ENCODE measurements around the gene RNF168. TPM values are rescaled to one million over a fixed set of nuclear protein-coding genes. Genes with fewer than 3 reads are reported as not detected.
"Not testable (repeated sequence)": the region's sequence is repeated elsewhere in the genome, so short reads cannot be mapped to it uniquely, and the experiment has no call there.

Gene RNF168
- total RNA-seq, 4 donors from 2014 or later = 14.7 to 21.3 (median 17.9) TPM

DNA sequence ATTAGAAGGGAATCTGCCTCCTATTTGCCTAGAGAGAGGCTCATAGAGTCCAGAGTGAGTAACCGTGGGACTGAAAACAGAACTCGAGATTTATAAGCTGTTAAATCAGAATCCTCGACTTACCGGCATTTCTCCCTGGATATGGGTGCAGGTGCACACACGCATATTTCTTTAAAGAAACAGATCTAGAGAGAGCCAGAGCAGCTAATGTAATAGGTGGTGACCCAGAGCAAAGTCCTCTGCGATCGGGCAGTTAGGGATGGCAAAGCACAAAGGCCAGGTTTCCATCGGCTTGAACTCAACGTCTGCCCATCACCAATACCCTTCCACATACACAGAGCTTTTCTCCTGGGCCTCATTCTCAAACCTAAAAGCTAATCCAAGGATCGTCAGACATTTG, 13.8 kb downstream of the RNF168 start:
- H3K27ac ChIP-seq = no peak overlapping the region
- H3K27me3 ChIP-seq = no peaks in the 10 kb centered on the region
- TF ChIP-seq, protein P1, sequence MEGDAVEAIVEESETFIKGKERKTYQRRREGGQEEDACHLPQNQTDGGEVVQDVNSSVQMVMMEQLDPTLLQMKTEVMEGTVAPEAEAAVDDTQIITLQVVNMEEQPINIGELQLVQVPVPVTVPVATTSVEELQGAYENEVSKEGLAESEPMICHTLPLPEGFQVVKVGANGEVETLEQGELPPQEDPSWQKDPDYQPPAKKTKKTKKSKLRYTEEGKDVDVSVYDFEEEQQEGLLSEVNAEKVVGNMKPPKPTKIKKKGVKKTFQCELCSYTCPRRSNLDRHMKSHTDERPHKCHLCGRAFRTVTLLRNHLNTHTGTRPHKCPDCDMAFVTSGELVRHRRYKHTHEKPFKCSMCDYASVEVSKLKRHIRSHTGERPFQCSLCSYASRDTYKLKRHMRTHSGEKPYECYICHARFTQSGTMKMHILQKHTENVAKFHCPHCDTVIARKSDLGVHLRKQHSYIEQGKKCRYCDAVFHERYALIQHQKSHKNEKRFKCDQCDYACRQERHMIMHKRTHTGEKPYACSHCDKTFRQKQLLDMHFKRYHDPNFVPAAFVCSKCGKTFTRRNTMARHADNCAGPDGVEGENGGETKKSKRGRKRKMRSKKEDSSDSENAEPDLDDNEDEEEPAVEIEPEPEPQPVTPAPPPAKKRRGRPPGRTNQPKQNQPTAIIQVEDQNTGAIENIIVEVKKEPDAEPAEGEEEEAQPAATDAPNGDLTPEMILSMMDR (IDR thresholded peaks at IDR 0.05) = no peak
- TF ChIP-seq POLR2A (IDR thresholded peaks at IDR 0.05) = no peak
- no peak for DNase-seq
- peaks cover 17% of the 10 kb centered on the region in 2 donors for H3K36me3 ChIP-seq
- WGBS, 2 donors = 92% methylated on average over 10 of the region's 10 CpGs
- intact Hi-C loops (cut with DNase I) = no loop called here
- no peak overlapping the region for H3K4me3 ChIP-seq (replicated peaks in 1 of 3)
- H3K9me3 ChIP-seq = no peaks in the 10 kb centered on the region
- no peaks in the 10 kb centered on the region for H3K4me1 ChIP-seq

DNA sequence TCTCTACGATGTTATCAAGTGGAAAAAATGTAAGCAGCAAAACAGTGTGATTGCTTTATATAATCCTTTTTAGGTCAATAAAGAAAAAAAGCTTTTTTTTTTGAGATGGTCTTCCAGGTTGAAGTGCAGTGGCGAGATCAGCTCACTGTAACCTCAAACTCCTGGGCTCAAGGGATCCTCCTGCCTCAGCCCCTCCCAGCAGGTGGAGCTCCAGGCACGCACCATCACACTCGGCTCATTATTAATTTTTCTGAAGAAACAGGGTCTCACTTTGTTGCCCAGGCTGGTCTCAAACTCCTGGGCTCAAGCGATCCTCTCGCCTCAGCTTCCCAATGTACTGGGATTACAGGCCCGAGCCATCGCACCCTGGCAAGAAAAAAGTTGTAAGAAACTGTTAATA, 17.3 kb downstream of the RNF168 start:
- H3K36me3 ChIP-seq = peaks cover 26 to 34% of the 10 kb centered on the region in 2 donors
- intact Hi-C loops (cut with DNase I) = no loop called here

DNA sequence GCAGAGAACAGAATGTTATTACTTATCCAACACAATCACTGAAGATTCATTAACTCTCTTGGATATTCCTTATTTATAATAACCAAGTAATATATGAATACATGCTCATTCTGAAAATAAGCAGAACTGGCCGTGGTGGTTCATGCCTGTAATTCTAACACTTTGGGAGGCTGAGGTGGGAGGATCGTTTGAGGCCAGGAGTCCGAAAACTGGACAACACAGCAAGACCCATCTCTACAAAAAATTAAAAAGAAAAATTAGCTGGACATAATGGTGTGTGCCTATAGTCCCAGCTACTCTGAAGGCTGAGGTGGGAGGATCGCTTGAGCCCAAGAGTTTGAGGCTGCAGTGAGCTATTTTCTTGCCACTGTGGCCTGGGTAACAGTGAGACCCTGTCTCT, 25.9 kb downstream of the RNF168 start:
- Histone ChIP-seq H3K4me1 (no peaks in the 10 kb centered on the region), H3K27ac (no peak overlapping the region), H3K36me3 (peaks cover 13 to 35% of the 10 kb centered on the region in 2 donors), H3K4me3 (replicated peaks in 1 of 3) (no peak overlapping the region), H3K27me3 (no peaks in the 10 kb centered on the region), H3K9me3 (no peaks in the 10 kb centered on the region)
- no peak for DNase-seq
- TF ChIP-seq POLR2A (IDR thresholded peaks at IDR 0.05) = no peak
- TF ChIP-seq, protein P1 (IDR thresholded peaks at IDR 0.05) = no peak
- 94 to 97% methylated on average over 4 of the region's 4 CpGs for WGBS, 2 donors
- intact Hi-C loops (cut with DNase I) = no loop called here

More for the DNA sequence above, 17.3 kb downstream of the RNF168 start:
- no peak for TF ChIP-seq POLR2A (IDR thresholded peaks at IDR 0.05)
- TF ChIP-seq, protein P1 (IDR thresholded peaks at IDR 0.05) = no peak
- 91 to 92% methylated on average over 8 of the region's 8 CpGs for WGBS, 2 donors
- Histone ChIP-seq H3K9me3 (no peaks in the 10 kb centered on the region), H3K4me1 (no peaks in the 10 kb centered on the region), H3K4me3 (replicated peaks in 1 of 3) (no peak overlapping the region), H3K27me3 (no peaks in the 10 kb centered on the region), H3K27ac (no peak overlapping the region)
- no peak for DNase-seq

DNA sequence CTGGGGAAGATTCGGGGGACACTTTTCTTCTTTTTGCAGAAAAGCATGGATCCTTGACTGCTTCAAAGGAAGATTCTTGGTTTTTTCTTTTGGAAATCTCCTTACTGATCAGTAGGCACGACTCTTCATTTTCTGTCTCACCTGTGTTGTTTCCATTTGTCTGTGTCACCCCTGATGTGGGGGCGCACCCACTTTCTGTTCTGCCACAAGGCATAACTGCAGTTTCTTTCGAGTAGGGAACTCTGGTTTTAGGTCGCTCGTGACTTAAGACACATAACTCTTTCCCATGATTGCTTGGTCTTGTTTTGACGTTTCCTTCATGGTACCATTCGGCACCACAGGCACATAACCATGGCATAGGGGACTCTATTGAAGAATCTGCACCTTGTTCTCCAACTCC, 31.3 kb downstream of the RNF168 start:
- intact Hi-C loops (cut with DNase I) = no loop called here
- WGBS, 2 donors = 94 to 95% methylated on average over 8 of the region's 8 CpGs

DNA sequence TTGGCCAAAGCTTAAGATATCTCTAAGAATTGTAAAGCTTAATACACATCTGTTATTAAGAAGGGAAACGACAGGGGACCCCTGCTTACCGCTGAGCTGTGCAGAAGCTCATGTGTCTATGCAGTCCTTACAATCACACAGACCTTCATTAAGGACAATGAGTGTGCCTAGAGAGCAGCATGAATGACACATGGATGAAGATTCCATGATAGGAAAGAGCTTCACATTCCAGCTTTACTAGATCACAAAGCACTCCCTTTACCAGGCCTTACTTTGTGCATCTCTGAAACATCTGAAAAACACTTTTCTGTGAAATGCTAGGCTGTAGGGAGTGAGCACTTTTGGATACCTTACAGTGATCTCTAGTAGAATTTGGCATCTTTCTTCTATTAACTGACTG, 32.0 kb downstream of the RNF168 start:
- Histone ChIP-seq H3K4me1 (no peaks in the 10 kb centered on the region), H3K9me3 (no peaks in the 10 kb centered on the region), H3K27me3 (no peaks in the 10 kb centered on the region), H3K36me3 (peaks cover 21 to 27% of the 10 kb centered on the region in 2 donors), H3K27ac (no peak overlapping the region), H3K4me3 (replicated peaks in 1 of 3) (no peak overlapping the region)
- WGBS, 2 donors = 82 to 95% methylated on average over 2 of the region's 2 CpGs
- no peak for DNase-seq
- TF ChIP-seq POLR2A (IDR thresholded peaks at IDR 0.05) = no peak
- TF ChIP-seq, protein P1 (IDR thresholded peaks at IDR 0.05) = no peak
- intact Hi-C loops (cut with DNase I) = no loop called here

More for the DNA sequence above, 31.3 kb downstream of the RNF168 start:
- no peak overlapping the region for H3K4me3 ChIP-seq (replicated peaks in 1 of 3)
- H3K36me3 ChIP-seq = peaks cover 21 to 28% of the 10 kb centered on the region in 2 donors
- TF ChIP-seq, protein P1 (IDR thresholded peaks at IDR 0.05) = no peak
- no peak for TF ChIP-seq POLR2A (IDR thresholded peaks at IDR 0.05)
- no peak for DNase-seq
- no peaks in the 10 kb centered on the region for H3K9me3 ChIP-seq
- no peaks in the 10 kb centered on the region for H3K4me1 ChIP-seq
- H3K27ac ChIP-seq = no peak overlapping the region
- H3K27me3 ChIP-seq = no peaks in the 10 kb centered on the region

DNA sequence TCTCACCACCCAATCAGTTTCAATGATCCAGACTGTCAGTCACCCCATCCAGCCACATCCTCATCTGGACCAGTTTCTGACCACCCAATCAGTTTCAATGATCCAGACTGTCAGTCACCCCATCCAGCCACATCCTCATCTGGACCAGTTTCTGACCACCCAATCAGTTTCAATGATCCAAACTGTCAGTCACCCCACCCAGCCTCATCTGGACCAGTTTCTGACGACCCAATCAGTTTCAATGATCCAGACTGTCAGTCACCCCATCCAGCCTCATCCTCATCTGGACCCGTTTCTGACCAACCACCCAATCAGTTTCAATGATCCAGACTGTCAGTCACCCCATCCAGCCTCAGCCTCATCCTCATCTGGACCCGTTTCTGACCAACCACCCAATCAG, 33.4 kb downstream of the RNF168 start:
- WGBS, 2 donors = 95 to 98% methylated on average over 3 of the region's 3 CpGs
- H3K4me1 ChIP-seq = not testable (repeated sequence)

More for the DNA sequence above, 33.4 kb downstream of the RNF168 start:
- DNase-seq; intact Hi-C loops (cut with DNase I); H3K27ac ChIP-seq; H3K27me3 ChIP-seq; H3K9me3 ChIP-seq; H3K4me3 ChIP-seq (replicated peaks in 1 of 3): not testable (repeated sequence)
- peaks cover 21 to 26% of the 10 kb centered on the region in 2 donors for H3K36me3 ChIP-seq
